IPS-18c (cell line): ENCODE results near the gene POFUT2.

ENCODE experiments used
- H3K4me3 ChIP-seq: 2 replicates; pipeline ENCODE4 v1.7.0; 2013; ENCODE audit warnings: low read depth, mild to moderate bottlenecking, low read length, moderate library complexity; ENCODE audit not compliant: insufficient read depth
- H3K9me3 ChIP-seq: one replicate; pipeline ENCODE4 v1.6.1; 2013; ENCODE audit warnings: mild to moderate bottlenecking, low read length, moderate library complexity; ENCODE audit not compliant: control insufficient read depth, insufficient read depth

The POFUT2 gene

DNA sequence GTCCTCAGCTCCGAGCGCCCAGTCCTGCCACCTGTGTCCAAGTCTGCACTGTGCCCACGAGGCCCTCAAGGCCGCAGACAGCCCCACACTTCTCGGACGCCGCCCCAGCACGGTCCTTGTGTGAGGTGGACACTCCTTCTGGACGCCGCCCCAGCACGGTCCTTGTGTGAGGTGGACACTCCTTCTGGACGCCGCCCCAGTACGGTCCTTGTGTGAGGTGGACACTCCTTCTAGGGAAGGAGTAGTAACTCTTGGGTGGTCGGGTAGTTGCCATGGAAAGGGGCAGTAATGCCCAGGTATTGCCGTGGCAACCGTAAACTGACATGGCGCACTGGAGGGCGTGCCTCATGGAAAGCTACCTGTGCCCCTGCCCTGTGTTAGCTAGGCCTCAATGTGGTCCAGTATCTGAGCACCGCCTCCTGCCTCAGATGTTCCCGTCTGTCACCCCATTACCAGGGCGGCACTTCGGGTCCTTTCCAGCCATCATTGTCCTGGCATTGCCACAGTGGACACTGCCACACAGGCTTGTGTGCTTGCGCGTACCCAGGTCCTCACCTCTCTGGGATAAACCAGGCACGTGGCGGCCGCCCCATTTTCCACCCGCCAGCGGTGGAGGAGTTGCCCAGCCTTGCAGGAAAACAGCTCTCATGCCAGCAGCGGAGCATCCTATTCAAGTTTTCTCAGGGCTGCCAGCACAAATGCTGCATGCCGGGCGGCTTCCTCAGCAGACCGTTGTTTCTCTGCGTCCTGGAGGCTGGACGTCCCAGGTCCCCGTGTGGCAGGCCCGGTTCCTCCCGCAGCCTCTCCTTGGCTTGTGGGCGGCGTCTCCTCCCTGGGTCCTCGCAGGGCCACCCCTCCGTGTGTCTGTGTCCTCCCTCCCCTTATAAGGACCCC is 40.8 kb upstream of the POFUT2 start:
- no peaks in the 10 kb centered on the region for H3K9me3 ChIP-seq
- H3K4me3 ChIP-seq, result no peak overlapping the region

DNA sequence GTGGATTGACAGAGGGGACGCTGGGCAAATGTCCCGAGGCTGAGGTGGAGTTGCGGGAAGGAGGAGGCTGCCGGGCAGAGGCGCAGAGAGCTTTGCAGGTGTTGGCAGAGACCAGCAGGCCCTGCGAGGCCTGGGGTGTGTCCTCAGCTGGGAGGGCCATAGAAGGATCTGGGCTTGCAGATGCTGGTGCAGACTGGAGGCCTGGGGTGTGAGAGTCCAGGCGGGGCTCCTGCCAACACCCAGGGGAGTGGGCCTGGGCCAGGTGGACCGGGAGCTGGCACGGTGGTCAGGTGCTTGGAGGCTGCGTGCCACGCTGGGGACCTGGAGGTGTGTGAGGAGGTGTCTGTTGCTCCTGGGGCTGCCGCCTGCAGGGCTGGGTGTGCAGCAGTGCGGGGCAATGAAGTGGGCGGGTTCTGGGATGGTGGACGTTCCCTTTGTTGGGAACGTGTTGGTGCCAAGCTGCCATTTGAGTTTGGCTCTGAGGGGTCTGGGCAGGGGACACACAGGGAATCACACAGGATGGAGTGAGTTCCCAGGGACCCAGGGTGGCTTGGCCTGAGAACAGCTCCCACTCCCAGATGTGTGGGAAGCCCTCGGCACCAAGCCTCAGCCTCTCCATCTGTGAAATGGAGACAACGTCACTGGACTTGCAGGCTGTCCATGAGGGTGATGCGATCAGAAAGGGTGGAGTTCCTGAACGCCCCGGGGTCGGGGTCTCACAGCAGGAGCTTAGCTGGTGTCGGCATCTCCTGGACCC is 39.9 kb upstream of the POFUT2 start:
- Histone ChIP-seq H3K4me3 (no peak overlapping the region), H3K9me3 (no peaks in the 10 kb centered on the region)

DNA sequence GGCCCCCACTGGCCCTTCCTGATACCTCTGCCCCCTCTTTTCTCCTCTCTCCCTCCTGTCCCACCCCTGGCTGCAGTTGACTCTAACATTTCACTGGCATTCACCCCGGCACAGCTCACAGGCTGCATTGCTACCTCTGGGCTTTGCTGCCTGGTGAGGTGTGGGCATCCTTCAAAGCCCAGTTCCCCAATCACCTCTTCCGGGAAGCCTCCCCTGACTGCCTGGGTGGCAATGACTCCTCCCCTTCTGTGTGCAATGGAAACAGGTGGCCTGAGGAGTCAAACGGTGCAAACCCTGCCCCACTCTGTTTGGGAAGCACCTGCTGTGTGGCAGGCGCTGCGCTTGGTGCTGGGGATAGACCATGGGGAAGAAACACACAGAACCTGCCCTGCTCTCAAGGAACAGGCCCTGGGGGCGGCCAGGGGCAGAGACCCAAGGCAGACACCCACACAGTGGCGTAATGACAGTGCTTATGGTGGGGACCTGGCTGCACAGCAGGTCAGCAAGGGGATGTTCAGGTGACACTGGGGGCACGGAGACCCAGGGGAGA is 39.3 kb upstream of the POFUT2 start:
- Histone ChIP-seq H3K9me3 (no peaks in the 10 kb centered on the region), H3K4me3 (no peak overlapping the region)

DNA sequence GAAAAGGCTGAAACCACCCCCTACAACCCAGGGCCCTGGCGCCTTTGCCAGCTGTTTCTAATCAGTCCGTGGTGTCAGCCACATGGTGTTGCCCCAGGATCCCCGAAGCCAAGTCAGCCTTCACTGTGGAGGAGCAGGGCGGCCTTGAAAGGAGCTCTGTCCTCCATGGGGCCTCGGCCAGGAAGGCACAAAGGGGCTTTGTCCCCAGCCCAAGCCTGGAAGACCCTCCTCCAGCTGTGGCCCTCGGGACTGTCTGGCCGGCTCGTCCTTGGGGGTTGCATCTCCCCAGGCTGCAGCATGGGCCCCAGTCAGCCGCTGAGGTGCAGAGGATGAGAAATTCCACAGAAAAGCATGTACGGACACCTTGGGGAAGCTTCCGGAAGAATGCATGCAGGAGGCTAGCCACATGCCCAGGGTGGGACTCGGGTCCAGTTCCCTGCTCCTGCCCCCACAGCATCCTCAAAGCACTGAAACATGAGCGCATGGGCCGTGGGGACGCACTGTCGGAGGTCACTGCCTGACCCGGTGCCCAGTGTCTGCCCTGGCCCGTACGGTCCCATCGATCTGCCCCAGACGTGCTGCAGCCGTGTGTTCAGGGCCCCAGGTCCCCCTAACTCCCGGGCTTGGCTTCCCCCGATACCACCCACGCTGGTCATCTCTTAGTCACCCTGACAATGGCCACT is 38.6 kb upstream of the POFUT2 start:
- no peak overlapping the region for H3K4me3 ChIP-seq
- H3K9me3 ChIP-seq, result no peaks in the 10 kb centered on the region

DNA sequence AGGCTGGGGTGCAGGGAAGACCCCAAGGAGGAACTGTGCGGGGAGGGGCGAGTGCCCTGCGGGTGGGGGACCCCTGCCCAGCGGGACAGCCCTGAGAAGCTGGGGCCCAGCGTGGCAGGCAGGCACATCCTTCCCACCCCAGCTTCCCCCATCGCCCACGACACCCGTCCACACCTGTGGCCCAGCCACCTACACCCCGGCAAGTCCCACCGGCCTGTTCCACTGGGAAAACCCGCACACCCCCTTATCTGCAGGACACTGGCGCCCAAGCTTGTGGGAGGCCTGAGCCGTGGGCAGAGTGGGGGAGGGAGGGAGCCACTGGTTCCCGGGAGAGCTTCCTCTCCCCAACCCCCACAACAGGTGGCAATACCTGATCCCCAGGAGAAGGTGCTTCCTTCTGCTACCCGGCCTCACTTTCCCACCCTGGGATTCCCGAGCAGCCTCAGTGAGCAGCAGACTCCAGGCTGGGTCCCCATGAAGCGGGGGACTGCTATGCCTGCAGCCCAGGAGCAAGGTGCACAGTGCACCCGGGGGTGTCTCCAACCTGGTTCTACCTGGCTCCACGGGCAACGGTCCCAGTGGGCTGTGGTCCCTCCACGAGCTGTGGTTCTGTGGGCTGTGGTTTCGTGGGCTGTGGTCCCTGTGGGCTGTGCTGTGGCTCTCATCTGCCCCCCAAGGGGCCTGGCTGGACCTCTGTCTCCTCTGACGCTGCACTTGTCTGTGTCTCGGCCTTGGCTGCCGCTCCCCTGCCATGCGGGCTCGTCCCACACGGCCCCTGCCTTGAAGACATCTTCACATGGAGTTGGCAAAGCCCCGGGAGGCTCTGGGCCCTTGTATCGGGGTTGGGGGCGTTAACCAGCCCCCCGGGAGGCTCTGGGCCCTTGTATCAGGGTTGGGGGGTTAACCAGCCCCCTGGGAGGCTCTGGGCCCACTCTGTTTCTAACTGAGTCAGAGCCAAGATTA is 37.8 kb upstream of the POFUT2 start:
- Histone ChIP-seq H3K9me3 (no peaks in the 10 kb centered on the region), H3K4me3 (no peak overlapping the region)

DNA sequence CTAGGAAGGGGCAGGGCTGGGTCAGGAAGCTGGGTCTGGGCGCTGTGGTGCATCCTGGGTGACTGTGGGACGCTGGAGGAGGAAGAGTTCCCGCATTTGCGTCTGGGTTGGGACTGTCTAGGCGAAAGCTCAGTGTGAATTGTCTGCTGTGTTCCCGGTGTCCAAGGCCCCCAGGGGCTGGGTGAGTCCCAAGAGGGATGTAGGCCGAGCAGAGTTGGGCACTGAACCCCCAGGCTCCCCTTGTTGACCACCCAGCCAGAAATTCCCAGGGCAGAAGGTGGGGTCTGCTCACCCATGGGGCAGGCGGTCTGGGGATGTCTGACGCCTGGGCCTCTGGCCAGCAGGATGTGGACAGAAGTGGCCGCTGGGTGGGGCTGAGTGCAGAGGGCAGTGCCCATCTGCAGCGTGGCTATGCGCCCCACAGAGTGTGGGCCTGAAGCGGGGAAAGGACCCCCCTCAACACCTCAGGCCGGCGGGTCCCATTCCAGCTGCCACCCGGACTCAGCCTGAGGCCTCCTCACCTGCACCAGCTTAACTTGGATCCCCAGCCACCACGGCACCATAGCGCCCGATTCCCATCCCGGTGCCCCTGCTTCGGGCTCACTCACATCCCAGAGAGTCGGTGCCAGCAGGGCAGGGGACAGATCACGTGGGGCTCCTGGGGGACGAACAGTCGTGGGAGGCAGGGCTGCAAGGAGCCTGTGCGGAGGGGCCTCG is 37.0 kb upstream of the POFUT2 start:
- H3K9me3 ChIP-seq, result no peaks in the 10 kb centered on the region
- H3K4me3 ChIP-seq, result no peak overlapping the region

DNA sequence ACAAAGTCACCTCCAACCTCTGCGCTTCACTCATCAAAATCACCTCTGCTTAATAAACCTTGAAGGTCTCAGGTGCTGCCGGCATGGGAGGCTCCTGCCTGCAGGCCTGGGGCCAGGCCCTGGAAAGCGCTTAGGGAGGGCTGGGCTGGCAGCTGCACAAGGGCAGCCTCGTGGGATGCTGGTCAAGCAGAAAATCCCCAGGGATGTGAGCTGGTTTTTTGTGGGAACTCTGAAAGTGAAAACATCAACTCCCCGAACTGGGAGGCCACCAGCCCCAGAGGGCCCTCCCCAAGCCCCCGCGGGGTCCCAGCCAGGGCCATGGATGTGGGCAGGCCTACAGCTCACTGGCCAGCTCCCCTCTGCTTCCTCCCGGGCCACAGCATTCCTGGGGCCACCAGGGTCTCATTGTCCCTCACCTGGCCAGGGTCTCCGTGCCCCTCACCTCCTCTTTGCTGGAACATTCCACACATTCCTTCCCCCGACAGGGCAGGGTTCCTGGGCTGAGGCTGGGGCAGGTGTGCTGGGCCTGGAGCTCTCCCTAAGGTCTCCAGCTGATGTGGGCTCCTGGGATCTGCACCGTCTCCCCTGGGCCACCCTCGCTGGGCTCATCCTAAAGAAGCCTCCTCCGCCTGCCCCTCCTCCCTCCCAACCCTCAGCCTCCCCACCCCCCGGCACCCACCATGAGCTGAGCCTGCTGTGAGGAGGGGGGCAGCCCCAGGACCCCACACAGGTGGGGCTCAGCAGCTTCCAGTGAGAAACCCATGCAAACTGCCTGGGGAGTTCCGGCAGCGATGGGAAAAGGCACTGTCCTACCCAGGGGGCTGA is 36.0 kb upstream of the POFUT2 start:
- Histone ChIP-seq H3K4me3 (no peak overlapping the region), H3K9me3 (no peaks in the 10 kb centered on the region)

DNA sequence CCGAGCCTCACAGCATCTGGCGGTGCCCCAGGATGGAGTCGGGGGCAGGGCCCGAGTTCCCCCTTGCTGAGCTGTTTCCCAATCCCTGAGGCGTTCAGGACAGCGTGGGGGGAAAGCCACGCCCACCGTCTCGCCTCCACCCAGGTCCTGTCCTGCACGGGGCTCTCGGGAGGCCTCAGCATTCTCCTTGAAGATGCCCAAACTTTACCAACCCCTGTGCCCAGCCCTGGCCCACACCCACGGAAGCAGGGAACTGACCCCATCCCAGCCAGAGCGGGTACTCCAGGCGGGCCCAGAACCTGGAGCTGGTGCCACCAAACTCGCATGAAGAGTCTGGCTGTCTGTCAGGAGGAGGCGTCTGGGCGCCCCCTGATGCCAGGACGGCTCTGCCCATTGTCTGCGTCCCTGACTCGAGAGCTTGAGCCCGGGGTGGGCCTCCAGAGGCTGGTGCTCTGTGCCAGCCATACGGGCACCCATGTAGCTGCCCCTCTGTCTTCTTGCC is 35.3 kb upstream of the POFUT2 start:
- Histone ChIP-seq H3K9me3 (no peaks in the 10 kb centered on the region), H3K4me3 (no peak overlapping the region)

DNA sequence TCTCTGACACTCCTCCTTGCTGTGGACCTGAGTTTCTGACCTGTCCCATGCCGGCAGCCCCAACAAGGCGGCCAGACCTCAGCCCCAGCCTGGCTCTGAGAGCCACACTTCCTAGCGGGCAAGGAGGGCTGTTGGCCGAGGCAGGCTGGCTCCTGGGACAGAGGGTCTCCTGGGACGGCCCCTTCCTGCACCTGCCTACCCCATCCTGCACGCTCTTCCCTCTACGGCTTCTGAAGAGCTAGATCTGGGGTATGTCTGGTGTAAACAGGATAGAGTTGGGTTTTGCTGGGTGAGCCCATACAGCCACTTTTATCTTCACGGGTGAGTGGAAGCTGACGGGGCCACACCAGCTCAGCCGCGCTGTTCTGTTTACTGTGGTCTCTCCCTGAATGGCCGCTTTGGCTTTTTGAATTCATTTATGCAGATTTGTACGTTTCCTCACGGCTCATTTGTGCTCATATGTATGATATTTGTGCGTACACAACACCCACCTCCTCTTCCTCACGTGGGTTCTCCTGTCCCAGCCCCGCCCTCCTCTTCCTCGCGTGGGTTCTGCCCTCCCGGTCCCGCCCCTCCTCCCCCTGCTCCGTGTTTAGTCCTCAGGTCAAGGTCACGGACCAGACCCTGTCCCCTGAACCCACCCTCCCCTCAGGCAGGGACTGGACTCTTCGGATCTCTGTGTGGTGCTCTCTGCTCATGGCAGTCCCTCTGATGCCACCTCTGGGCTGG is 34.7 kb upstream of the POFUT2 start:
- no peaks in the 10 kb centered on the region for H3K9me3 ChIP-seq
- no peak overlapping the region for H3K4me3 ChIP-seq

DNA sequence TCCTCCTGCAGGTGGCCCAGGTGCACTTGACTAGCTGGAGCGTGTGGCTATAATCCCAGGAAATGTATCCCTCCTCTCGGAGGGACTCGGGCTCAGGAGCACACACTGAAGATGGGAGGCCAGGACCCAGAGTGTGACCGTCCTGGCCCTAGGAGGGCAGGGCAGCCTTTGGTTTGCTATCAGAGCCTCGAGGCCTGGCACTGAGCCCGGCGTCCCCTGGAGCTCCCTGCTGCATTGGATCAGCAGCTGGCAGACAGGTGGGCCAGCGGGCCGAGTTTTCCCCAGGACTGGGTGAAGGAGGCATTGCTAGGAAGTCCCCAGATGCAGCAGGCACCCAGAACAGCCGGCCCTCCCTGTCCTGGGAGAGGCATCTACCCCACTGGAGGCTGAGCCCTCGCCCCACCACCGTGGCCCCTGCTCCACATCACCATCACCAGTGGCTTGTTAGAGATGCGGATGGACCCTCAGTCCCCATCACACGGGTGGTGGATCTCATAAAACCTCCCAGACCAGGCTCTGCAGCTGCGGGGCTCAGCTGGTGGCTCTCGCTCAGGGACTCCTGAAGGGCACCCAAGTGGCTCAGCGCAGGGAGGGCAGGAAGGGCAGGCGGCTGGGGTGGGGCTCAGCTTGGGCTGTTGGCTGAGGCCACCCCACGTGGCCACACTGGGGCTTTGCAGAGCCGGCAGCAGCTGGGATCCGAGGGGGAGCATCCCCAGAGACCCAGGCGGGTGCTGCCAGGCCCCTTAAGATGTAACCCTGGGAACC is 32.7 kb upstream of the POFUT2 start:
- H3K4me3 ChIP-seq, result no peak overlapping the region
- H3K9me3 ChIP-seq, result peaks cover 2% of the 10 kb centered on the region

DNA sequence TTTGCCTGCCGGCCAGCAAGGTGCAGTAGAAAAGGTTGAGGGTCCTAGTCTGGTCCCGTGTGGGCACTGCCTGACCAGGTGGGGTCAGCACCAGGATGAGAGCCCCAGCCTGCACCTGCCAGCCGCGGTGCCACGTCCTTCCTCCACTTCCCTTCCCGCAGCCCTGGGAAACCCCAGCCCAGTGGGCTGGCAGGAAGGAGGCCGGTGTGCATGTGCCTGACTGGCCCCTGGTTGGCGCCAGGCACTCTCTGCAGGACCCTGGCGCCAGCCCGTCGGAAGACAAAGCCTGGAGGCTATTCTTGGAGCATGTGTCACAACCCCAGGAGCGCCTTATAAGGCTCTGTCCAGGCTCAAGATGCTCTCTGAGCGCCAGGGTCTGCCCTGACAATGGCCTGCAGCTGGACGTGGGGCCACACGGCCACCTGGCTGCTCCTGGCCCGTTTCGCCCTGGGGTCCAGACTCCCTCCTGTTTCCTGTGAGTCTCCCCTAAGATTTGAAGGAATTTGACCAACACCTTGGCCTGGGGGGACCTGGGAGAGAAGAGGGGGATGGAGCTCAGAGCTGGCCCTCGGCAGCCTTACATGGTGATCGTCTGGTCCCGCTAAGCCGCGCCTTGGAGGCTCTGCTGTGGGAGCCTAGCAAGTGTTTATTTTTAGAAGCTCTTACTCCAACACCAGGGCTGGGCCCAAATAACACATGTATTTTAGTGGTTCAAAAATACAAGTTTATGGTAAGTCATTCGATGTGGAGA is 31.9 kb upstream of the POFUT2 start:
- no peak overlapping the region for H3K4me3 ChIP-seq
- H3K9me3 ChIP-seq, result peaks cover 2% of the 10 kb centered on the region

DNA sequence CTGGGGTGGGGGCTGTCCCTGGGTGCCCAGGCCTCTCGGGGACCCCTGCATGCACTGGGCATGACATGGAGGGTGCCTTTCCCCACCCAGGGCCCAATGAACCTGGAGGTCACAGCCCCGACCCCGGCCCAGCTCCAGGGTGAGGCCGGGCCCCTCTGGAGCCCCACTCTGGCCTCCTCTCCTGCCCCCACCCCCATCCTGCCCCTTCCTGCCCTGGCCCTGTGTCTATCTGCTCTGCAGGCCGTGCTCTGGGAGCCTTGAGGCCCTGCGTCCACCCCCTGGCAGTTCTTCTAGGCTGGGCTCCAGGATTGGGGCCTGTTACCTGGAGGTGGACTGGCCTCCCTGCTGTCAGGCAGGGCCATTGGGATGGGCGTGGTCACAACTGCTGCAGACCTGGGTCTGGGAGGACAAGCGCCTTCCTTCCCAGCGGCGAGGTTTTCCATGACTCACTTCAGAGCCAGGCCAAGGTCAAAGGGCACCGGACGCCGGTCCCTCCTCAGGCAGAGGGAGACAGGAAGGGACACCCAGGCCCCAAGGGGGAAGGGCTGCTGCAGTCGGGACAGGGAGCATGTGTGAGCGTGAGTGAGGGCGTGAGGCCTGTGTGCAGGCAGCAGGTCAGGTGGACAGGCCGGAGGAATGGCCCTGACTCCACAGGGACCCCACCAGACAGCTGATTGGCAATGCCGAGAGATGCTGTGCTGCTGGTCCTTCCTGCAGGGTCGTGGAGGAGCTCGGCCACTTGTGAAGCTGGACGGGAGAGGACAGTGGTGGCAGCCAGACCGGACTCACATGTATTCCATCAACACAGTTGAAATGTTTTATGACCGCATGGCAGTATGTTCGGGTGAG is 31.1 kb upstream of the POFUT2 start:
- Histone ChIP-seq H3K9me3 (peaks cover 2% of the 10 kb centered on the region), H3K4me3 (no peak overlapping the region)

DNA sequence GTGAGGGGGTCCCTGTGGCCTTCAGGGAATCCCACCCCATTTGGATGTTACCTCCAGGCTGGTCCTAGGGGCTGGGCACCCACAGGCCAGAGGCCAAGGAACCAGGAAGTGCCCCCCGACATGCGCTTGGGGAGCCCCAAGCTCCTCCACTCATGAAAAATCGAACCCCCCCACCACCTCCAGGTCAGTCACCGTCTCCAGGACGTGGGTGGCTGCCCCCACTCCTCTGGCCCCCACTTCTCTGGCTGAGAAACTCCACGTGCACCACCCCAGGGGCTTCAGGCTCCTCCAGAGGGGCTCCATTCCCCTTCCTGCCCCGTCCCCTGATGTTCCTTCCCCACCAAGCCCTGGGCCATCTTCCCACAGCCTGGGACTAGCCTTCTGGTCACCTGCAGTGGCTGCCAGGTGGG is 30.5 kb upstream of the POFUT2 start:
- peaks cover 2% of the 10 kb centered on the region for H3K9me3 ChIP-seq
- H3K4me3 ChIP-seq, result no peak overlapping the region
